Hepatocyte (in vitro differentiated cells): ENCODE data around the gene AIF1. TPM values are rescaled to one million over a fixed set of nuclear protein-coding genes. Genes with fewer than 3 reads are reported as not detected.

Experiments
- DNase-seq: peaks from one replicate; pipeline ENCODE4 v3.0.0-alpha.2; 2016; ENCODE audit warnings: low spot score
- H2AFZ ChIP-seq: fragments of 200-600 bp; sonication (generic); 2 replicates; pipeline ENCODE4 v1.6.0; 2016; ENCODE audit warnings: antibody characterized with exemption, mild to moderate bottlenecking
- H3K27ac ChIP-seq: fragments of 200-600 bp; sonication (generic); 2 replicates; pipeline ENCODE4 v1.5.1; 2016; ENCODE audit warnings: mild to moderate bottlenecking
- H3K27me3 ChIP-seq: fragments of 200-600 bp; sonication (generic); 2 replicates; pipeline ENCODE4 v1.6.1; 2016
- H3K36me3 ChIP-seq: fragments of 200-600 bp; sonication (generic); replicated peaks from 2 replicates; pipeline ENCODE4 v1.5.1; 2016; ENCODE audit warnings: low read depth; ENCODE audit not compliant: insufficient read depth
- H3K4me1 ChIP-seq: fragments of 200-600 bp; sonication (generic); 2 replicates; pipeline ENCODE4 v1.5.1; 2016; ENCODE audit warnings: mild to moderate bottlenecking, moderate library complexity; ENCODE audit not compliant: insufficient read depth
- H3K4me2 ChIP-seq: fragments of 200-600 bp; sonication (generic); 2 replicates; pipeline ENCODE4 v1.6.0; 2016
- H3K4me3 ChIP-seq: fragments of 200-600 bp; sonication (generic); 2 replicates; pipeline ENCODE4 v1.5.1; 2016; ENCODE audit warnings: mild to moderate bottlenecking
- H3K79me2 ChIP-seq: fragments of 200-600 bp; sonication (generic); 2 replicates; pipeline ENCODE4 v1.6.0; 2017; ENCODE audit warnings: mild to moderate bottlenecking
- H3K9me2 ChIP-seq: fragments of 200-600 bp; sonication (generic); replicated peaks from 2 replicates; pipeline ENCODE4 v1.6.0; 2017; ENCODE audit warnings: mild to moderate bottlenecking; ENCODE audit not compliant: insufficient read depth
- H3K9me3 ChIP-seq: fragments of 200-600 bp; sonication (generic); 2 replicates; pipeline ENCODE4 v1.5.1; 2016; ENCODE audit warnings: low read depth, mild to moderate bottlenecking
- H4K20me1 ChIP-seq: fragments of 200-600 bp; sonication (generic); 2 replicates; pipeline ENCODE4 v1.6.0; 2016; ENCODE audit warnings: mild to moderate bottlenecking; ENCODE audit not compliant: insufficient read depth, poor library complexity, severe bottlenecking
- CTCF ChIP-seq: fragments of 200-600 bp; sonication (generic); IDR thresholded peaks from 2 replicates; pipeline ENCODE4 v1.5.1; 2016; ENCODE audit warnings: antibody characterized with exemption, mild to moderate bottlenecking; ENCODE audit not compliant: poor library complexity
- EZH2 ChIP-seq: fragments of 200-600 bp; sonication (generic); IDR thresholded peaks from 2 replicates; pipeline ENCODE4 v1.6.1; 2016; ENCODE audit warnings: antibody characterized with exemption, mild to moderate bottlenecking, borderline replicate concordance
- EZH2phosphoT487 ChIP-seq: fragments of 200-600 bp; sonication (generic); IDR thresholded peaks from one replicate; pipeline ENCODE4 v1.6.1; 2018; ENCODE audit warnings: antibody characterized with exemption, mild to moderate bottlenecking, low read depth, moderate library complexity; ENCODE audit not compliant: unreplicated experiment, severe bottlenecking
- WGBS: methylation state at CpG from one replicate; pipeline ENCODE4 v1.1.6; 2016; ENCODE audit warnings: low lambda C conversion rate; ENCODE audit errors: missing lambda C conversion rate; 5-methylcytosine and 5-hydroxymethylcytosine counted together
- polyA plus RNA-seq: library from polyadenylated mRNA; unstranded; fragments of >200 nt; fragmentation: Nextera tagmentation; extraction: Ambion mirVana; gene quantifications from 2 replicates; pipeline ENCODE4 v1.2.1, GENCODE V29; 2016
- total RNA-seq: library from RNA; depleted of rRNA; stranded (reverse); fragments of >200 nt; gene quantifications from 2 replicates; pipeline ENCODE4 v1.2.3, GENCODE V29; 2014

The AIF1 gene
- total and polyA plus RNA-seq, 2 experiments from 2014 or later: 4.6 to 7.2 TPM

DNA sequence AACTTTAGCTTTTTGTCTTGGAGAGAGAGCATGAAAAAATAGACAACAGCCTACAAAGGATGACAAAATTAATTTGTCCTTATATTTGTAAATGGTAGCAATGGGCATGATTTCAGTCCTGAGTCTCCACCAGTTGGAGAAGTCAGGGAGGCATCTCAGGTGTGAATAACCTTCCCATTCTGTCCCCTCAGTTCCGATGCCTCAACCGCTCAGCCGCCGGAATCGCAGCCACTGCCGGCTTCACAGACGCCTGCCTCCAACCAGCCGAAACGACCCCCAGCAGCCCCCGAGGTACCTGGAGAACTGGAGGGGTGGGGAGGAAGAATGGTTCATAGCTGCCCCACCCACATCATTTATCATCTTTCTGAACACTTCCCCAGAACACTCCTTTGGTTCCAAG is 9.0 kb downstream of the AIF1 start:
- TF ChIP-seq EZH2phosphoT487 (no peak), CTCF (no peak), EZH2 (no peak)
- H2AFZ ChIP-seq: no peak overlapping the region
- peaks cover 8% of the 10 kb centered on the region for H3K4me1 ChIP-seq
- no peak overlapping the region for H3K4me2 ChIP-seq
- no peak overlapping the region for H3K4me3 ChIP-seq
- H4K20me1 ChIP-seq: peaks cover 31% of the 10 kb centered on the region
- H3K27ac ChIP-seq: no peak overlapping the region
- no peaks in the 10 kb centered on the region for H3K36me3 ChIP-seq
- no peaks in the 10 kb centered on the region for H3K9me3 ChIP-seq
- peaks cover 61% of the 10 kb centered on the region for H3K79me2 ChIP-seq
- 97% methylated on average over 10 of the region's 10 CpGs for WGBS
- H3K27me3 ChIP-seq: no peaks in the 10 kb centered on the region
- DNase-seq: no peak
- H3K9me2 ChIP-seq: no peaks in the 10 kb centered on the region

DNA sequence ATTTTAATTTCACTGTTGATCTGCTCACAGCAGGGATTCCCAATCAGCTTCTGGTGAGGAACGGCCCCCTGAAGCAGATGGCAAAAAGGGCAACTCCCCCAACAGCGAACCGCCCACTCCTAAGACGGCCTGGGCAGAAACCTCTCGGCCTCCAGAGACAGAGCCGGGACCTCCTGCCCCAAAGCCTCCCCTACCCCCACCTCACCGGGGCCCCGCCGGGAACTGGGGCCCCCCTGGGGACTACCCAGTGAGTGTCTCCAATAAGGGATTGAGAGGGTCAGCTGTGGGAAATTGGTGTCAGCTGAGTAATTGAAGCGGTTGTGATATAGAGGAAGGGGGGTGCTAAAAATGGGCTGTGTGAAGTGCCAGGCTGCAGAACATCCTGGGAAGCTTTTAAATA is 11.9 kb downstream of the AIF1 start:
- H3K79me2 ChIP-seq: peaks cover 50% of the 10 kb centered on the region
- H4K20me1 ChIP-seq: peaks cover 25% of the 10 kb centered on the region
- H3K36me3 ChIP-seq: no peaks in the 10 kb centered on the region
- 98% methylated on average over 9 of the region's 10 CpGs for WGBS
- peaks cover 8% of the 10 kb centered on the region for H3K4me1 ChIP-seq
- no peak for DNase-seq
- no peaks in the 10 kb centered on the region for H3K9me2 ChIP-seq
- H3K4me3 ChIP-seq: no peak overlapping the region
- no peaks in the 10 kb centered on the region for H3K9me3 ChIP-seq
- TF ChIP-seq CTCF (no peak), EZH2phosphoT487 (no peak), EZH2 (no peak)
- H3K27me3 ChIP-seq: no peaks in the 10 kb centered on the region
- H3K4me2 ChIP-seq: no peak overlapping the region
- no peak overlapping the region for H2AFZ ChIP-seq
- no peak overlapping the region for H3K27ac ChIP-seq

- H3K27ac ChIP-seq: no peak overlapping the region
- H3K4me2 ChIP-seq: no peak overlapping the region
- no peaks in the 10 kb centered on the region for H3K9me2 ChIP-seq
- no peaks in the 10 kb centered on the region for H3K36me3 ChIP-seq
- H2AFZ ChIP-seq: no peak overlapping the region
- peaks cover under 1% of the 10 kb centered on the region for H3K4me1 ChIP-seq
- no peaks in the 10 kb centered on the region for H3K9me3 ChIP-seq
- peaks cover 42% of the 10 kb centered on the region for H3K79me2 ChIP-seq
- peaks cover 18% of the 10 kb centered on the region for H4K20me1 ChIP-seq
- no peak for DNase-seq
- 99% methylated on average over 18 of the region's 19 CpGs for WGBS
- TF ChIP-seq EZH2phosphoT487 (no peak), EZH2 (no peak), CTCF (no peak)
- H3K27me3 ChIP-seq: no peaks in the 10 kb centered on the region
- H3K4me3 ChIP-seq: no peak overlapping the region
Observed at GRCh38 chr6:31627690-31628287, 12.8 kb downstream of the AIF1 start.

- H3K36me3 ChIP-seq: no peaks in the 10 kb centered on the region
- H2AFZ ChIP-seq: no peak overlapping the region
- TF ChIP-seq EZH2: no peak
- no peak for TF ChIP-seq CTCF
- TF ChIP-seq EZH2phosphoT487: no peak
- no peaks in the 10 kb centered on the region for H3K27me3 ChIP-seq
- no peak for DNase-seq
- peaks cover 13% of the 10 kb centered on the region for H4K20me1 ChIP-seq
- H3K9me2 ChIP-seq: no peaks in the 10 kb centered on the region
- H3K9me3 ChIP-seq: no peaks in the 10 kb centered on the region
- no peak overlapping the region for H3K27ac ChIP-seq
- 97% methylated on average over 7 of the region's 7 CpGs for WGBS
- H3K4me3 ChIP-seq: no peak overlapping the region
- no peaks in the 10 kb centered on the region for H3K4me1 ChIP-seq
- peaks cover 32% of the 10 kb centered on the region for H3K79me2 ChIP-seq
- H3K4me2 ChIP-seq: no peak overlapping the region
Observed at GRCh38 chr6:31629014-31629413, 14.0 kb downstream of the AIF1 start.
